NCI-H524 treated with DMSO at 0.1 percent for 48 hours (cell line): ENCODE results near the gene B4GALNT2.
"Not testable (repeated sequence)": the region's sequence is repeated elsewhere in the genome, so short reads cannot be mapped to it uniquely, and the experiment has no call there.

Experiments
- DNase-seq: peaks from one replicate; lab custom pipeline; 2025; lab: John Stamatoyannopoulos, UW

Gene B4GALNT2

GRCh38 chr17:49180998-49181635, 48.5 kb downstream of the B4GALNT2 start:
- DNase-seq, result no peak

GRCh38 chr17:49183341-49183740, 50.8 kb downstream of the B4GALNT2 start:
- no peak for DNase-seq

GRCh38 chr17:49183801-49184200, 51.2 kb downstream of the B4GALNT2 start:
- no peak for DNase-seq

- not testable (repeated sequence) for DNase-seq
Observed at GRCh38 chr17:49184522-49184921, 52.0 kb downstream of the B4GALNT2 start.

GRCh38 chr17:49185381-49185780, 52.8 kb downstream of the B4GALNT2 start:
- not testable (repeated sequence) for DNase-seq

- no peak for DNase-seq
Observed at GRCh38 chr17:49187301-49187700, 54.7 kb downstream of the B4GALNT2 start.

- DNase-seq, result no peak
Observed at GRCh38 chr17:49190932-49191331, 58.4 kb downstream of the B4GALNT2 start.

GRCh38 chr17:49191409-49191916, 58.9 kb downstream of the B4GALNT2 start:
- no peak for DNase-seq

- DNase-seq, result peak; percentile 81
Observed at GRCh38 chr17:49191917-49192741, 59.6 kb downstream of the B4GALNT2 start.

- DNase-seq, result peak; percentile 31
Observed at GRCh38 chr17:49193513-49194296, 61.1 kb downstream of the B4GALNT2 start.

GRCh38 chr17:49194297-49194607, 61.7 kb downstream of the B4GALNT2 start:
- no peak for DNase-seq

- no peak for DNase-seq
Observed at GRCh38 chr17:49195751-49196150, 63.2 kb downstream of the B4GALNT2 start.

GRCh38 chr17:49196520-49196919, 64.0 kb downstream of the B4GALNT2 start:
- DNase-seq, result no peak

GRCh38 chr17:49197346-49197998, 64.9 kb downstream of the B4GALNT2 start:
- no peak for DNase-seq

GRCh38 chr17:49198211-49198610, 65.6 kb downstream of the B4GALNT2 start:
- no peak for DNase-seq

- no peak for DNase-seq
Observed at GRCh38 chr17:49200423-49201083, 68.0 kb downstream of the B4GALNT2 start.

GRCh38 chr17:49201481-49201927, 68.9 kb downstream of the B4GALNT2 start:
- DNase-seq, result no peak

- DNase-seq, result no peak
Observed at GRCh38 chr17:49203796-49204195, 71.2 kb downstream of the B4GALNT2 start.

GRCh38 chr17:49204516-49204915, 71.9 kb downstream of the B4GALNT2 start:
- no peak for DNase-seq

GRCh38 chr17:49209061-49209571, 76.5 kb downstream of the B4GALNT2 start:
- DNase-seq, result no peak
